GM21786 (cell line): ENCODE data around the gene TRPT1.

Source experiments
- ATAC-seq: cut with Tn5 transposase; IDR thresholded peaks from one replicate; pipeline ENCODE4 v1.9.1; 2021; ENCODE audit not compliant: unreplicated experiment

Gene TRPT1

DNA sequence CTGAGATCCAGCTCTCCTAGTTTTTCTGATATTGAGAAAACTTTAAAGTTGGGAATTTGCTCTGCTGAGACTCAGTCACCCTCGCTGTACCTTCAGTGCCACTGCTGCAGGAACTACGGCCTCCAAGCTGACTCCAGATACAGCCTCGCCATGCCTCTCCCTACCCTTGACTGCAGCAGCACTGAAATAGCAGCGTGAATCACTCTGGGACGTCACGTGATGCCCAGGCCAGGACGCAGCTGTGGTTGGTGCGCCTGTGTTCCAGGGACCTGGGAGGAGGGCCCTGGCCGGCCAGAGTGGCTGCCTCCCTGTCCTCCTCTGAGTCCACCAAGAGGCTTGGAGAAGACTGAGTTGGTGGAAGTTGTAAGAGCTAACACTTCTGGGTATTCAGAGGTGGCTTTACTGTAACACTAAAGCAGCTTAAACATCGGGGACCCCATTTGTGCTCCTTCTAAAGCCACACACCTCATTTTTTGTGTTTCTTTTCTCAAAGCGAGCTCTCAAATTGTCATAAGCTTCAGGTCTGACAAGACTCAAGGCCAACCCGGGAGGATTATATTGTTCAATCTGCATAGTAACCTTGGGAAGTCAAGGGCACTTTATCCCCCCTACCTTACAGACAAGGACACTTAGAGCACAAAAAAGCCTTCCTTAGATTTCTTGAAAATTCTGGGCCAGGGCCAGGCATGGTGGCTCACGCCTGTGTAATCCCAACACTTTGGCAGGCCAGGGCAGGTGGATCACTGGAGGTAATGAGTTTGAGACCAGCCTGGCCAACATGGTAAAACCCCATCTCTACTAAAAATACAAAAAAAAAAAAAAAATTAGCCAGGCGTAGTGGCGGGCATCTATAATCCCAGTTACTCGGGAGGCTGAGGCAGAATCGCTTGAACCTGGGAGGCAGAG, 44.2 kb downstream of the TRPT1 start:
- no peak for ATAC-seq

DNA sequence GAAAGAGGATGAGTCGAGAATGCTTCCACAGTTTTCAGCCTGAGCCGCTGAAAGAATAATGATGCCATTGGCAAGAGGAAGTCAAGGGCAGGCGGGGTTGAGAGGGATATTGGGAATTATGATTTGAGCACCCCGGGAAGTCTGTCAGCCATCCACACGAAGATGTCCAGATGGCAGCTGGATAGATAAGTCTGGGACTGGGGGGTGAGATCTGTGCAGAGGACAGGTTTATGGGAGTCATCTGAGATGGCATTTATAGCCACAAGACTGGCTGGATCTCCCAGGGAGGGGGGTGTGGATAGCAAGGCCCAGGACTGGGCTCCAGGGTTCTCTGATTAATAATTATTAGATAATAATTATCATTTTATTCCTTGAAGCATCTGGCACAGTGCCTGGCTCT, 45.1 kb downstream of the TRPT1 start:
- no peak for ATAC-seq

DNA sequence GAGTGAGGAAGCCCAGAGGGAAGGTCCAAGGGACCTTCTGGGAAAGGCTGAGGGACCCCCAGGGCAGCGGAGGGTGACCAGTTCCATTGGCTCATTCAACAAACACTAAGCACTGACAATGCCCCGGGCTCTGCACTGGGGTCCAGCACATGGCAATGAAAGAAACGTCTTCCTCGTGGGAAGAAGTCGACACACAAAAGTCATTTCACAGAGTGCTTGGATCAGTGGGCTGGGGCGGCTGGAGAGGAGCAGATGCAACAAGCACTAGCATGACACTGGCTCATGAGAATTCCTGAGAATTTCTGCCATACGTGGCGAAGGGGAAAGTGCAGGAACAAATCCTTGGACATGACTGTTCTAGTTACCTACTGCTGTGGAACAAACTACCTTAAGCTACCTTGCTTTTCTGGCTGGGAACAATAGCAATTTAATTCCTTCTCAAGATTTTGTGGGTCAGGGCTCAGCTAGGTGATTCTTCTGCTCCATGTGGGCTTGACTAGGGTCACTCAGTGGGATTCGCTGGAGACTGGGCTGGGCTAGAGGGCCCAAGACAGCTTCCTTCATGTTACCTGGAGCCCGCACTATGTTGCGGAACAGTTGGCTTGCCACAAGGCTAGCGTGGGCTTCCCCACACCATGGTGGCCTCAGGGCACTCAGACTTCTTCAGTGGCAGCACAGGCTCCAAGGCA, 46.9 kb downstream of the TRPT1 start:
- ATAC-seq: no peak

DNA sequence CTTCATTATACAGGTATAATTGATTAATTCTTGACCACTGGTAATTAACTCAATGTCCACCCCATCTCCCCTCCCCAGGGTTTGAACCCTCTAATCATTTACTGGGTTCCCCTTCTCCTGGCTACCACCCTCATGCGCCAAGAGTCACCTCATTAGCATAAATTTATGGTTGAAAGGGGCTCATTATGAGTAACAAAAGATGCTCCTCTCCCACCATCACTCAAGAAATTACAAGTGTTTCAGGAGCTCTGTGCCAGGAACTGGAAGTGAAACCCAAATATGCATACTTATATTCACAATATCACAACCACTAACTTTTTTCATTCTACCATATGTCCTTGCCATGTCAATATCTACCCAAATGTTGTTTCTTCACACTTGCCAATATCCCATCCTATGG, 47.8 kb downstream of the TRPT1 start:
- ATAC-seq: no peak

GRCh38 chr11:64176751-64177150, 49.2 kb downstream of the TRPT1 start:
- ATAC-seq: no peak
